Measurements from ENCODE around the gene TEC. TPM values are rescaled to one million over a fixed set of nuclear protein-coding genes. Genes with fewer than 3 reads are reported as not detected.

Gene TEC
- total and polyA plus RNA-seq, 2 experiments from 2014 or later = 3.2 to 4.0 TPM

DNA sequence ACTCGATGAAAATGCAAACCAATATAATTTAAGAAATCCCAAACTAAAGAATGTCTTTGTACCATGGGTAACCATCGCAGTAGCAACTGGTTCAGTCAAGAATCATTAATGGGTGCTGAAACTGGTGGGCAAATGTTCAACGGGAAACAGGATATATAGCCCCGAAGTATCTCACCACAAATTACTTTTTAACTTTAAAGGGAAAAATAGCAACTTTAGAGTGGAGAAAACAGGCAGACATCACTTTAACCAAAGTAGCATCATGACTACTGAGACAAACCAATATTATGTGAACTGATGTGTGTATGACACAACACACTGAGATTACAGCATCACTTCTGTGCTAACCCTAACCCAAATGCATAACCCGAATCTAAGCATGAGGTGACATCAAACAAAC is 37.9 kb upstream of the TEC start:
- Histone ChIP-seq H3K4me3 (no peak overlapping the region), H3K27me3 (no peaks in the 10 kb centered on the region), H3K9me3 (ENCODE audit: low read depth) (no peaks in the 10 kb centered on the region), H3K36me3 (no peaks in the 10 kb centered on the region), H3K27ac (no peak overlapping the region), H3K4me1 (ENCODE audit: low read depth) (no peaks in the 10 kb centered on the region)
- TF ChIP-seq, protein P1, sequence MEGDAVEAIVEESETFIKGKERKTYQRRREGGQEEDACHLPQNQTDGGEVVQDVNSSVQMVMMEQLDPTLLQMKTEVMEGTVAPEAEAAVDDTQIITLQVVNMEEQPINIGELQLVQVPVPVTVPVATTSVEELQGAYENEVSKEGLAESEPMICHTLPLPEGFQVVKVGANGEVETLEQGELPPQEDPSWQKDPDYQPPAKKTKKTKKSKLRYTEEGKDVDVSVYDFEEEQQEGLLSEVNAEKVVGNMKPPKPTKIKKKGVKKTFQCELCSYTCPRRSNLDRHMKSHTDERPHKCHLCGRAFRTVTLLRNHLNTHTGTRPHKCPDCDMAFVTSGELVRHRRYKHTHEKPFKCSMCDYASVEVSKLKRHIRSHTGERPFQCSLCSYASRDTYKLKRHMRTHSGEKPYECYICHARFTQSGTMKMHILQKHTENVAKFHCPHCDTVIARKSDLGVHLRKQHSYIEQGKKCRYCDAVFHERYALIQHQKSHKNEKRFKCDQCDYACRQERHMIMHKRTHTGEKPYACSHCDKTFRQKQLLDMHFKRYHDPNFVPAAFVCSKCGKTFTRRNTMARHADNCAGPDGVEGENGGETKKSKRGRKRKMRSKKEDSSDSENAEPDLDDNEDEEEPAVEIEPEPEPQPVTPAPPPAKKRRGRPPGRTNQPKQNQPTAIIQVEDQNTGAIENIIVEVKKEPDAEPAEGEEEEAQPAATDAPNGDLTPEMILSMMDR (IDR thresholded peaks at IDR 0.05; ENCODE audit: low read depth, low read length) = no peak
- DNase-seq (ENCODE audit: low read depth in 1 of 2, low spot score in 1 of 2) = no peak

DNA sequence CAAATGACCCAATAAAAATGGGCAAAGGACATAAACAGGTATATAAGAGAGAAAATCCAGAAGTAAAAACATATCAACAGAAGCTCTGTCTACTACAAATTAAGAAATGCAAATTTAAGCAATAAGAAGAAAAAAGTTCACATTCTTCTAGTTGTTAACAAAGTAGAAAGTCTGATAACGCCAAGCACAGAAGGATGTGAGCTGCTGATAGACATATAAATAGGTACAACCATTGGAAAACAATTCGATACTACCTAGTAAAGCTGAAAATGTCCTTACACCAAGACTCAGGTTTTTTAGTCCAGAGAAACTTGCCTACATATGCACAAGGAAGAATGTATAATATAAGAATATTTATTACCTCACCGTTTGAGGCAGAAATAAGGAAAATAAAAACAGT is 35.9 kb upstream of the TEC start:
- Histone ChIP-seq H3K36me3 (no peaks in the 10 kb centered on the region), H3K27me3 (no peaks in the 10 kb centered on the region), H3K4me3 (no peak overlapping the region), H3K4me1 (ENCODE audit: low read depth) (no peaks in the 10 kb centered on the region), H3K27ac (no peak overlapping the region), H3K9me3 (ENCODE audit: low read depth) (no peaks in the 10 kb centered on the region)
- DNase-seq (ENCODE audit: low read depth in 1 of 2, low spot score in 1 of 2) = no peak
- TF ChIP-seq, protein P1 (IDR thresholded peaks at IDR 0.05; ENCODE audit: low read depth, low read length) = no peak

DNA sequence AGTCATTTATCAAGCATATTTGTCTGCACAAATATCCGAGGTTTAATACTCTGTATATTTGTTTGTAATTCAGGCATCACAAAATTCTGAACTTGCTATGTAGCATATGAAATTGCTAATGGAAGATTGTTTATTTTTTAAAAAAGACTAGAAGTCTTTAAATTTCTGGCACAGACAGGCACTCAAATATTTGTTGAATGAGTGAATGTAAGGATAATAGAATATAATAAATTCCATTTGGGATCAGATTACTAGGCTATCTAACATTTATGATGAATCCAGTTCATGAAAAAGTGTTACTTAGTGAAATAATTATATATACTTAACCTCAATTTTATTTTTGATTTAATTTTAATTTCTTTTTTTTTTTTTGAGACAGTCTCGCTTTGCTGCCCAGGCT is 30.4 kb upstream of the TEC start:
- H3K27me3 ChIP-seq = no peaks in the 10 kb centered on the region
- TF ChIP-seq, protein P1 (IDR thresholded peaks at IDR 0.05; ENCODE audit: low read depth, low read length) = no peak
- DNase-seq (ENCODE audit: low read depth in 1 of 2, low spot score in 1 of 2) = no peak
- no peaks in the 10 kb centered on the region for H3K4me1 ChIP-seq (ENCODE audit: low read depth)
- no peak overlapping the region for H3K27ac ChIP-seq
- H3K4me3 ChIP-seq = no peak overlapping the region
- H3K9me3 ChIP-seq (ENCODE audit: low read depth) = no peaks in the 10 kb centered on the region
- no peaks in the 10 kb centered on the region for H3K36me3 ChIP-seq

DNA sequence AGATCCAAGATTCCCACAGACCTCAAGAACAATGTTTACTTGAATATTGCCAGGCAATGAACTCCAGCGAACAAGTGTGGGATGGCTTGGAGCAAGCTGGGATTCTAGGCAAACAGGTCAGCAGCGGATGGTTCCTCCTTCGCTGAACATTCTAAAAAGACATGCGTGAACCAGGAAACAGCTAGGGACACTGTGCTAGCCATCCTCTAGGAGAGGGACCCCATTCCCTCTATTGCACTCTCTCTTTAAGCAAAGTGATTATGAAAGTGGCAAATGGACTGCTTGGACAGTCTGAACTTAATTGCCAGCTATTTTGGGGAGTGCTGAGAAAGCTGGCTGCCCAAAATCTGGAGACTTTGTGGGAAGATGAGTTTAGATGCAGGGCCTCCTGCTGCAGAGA is 29.9 kb upstream of the TEC start:
- no peaks in the 10 kb centered on the region for H3K36me3 ChIP-seq
- no peaks in the 10 kb centered on the region for H3K27me3 ChIP-seq
- no peaks in the 10 kb centered on the region for H3K9me3 ChIP-seq (ENCODE audit: low read depth)
- no peaks in the 10 kb centered on the region for H3K4me1 ChIP-seq (ENCODE audit: low read depth)
- H3K27ac ChIP-seq = no peak overlapping the region
- DNase-seq (ENCODE audit: low read depth in 1 of 2, low spot score in 1 of 2) = no peak
- H3K4me3 ChIP-seq = no peak overlapping the region
- TF ChIP-seq, protein P1 (IDR thresholded peaks at IDR 0.05; ENCODE audit: low read depth, low read length) = no peak

DNA sequence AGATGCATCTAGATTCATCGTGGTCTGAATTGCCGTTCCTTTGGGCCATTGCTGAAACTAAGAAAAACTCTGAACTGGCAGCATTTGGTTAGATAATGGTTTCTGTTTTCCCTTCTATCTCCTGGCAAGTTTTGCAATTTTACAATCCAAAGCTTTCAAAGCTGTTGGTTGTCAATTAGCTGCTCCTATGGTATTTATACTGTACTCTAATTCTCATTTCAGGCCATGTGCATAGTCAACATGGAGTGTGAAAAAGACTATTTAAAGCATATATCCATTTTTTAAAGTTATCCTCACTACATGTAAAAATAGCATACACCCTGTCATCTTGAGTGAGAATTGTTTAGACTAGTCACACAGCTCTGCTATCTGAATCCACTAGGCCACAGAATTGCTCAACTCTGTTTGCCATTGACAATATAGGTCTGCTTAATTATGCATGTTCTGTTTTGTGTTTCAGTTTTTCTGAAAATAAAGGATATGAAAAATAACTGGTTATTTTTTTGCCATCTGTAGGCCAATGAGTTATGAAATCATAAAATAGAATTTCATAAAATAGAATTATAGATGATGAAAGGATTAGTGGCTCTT is 27.7 kb upstream of the TEC start:
- Histone ChIP-seq H3K36me3 (no peaks in the 10 kb centered on the region), H3K27me3 (no peaks in the 10 kb centered on the region), H3K27ac (no peak overlapping the region), H3K4me3 (no peak overlapping the region), H3K4me1 (ENCODE audit: low read depth) (no peaks in the 10 kb centered on the region), H3K9me3 (ENCODE audit: low read depth) (no peaks in the 10 kb centered on the region)
- peak in 1 of 2 donors; percentile 30 for DNase-seq (ENCODE audit: low read depth in 1 of 2, low spot score in 1 of 2)
- TF ChIP-seq, protein P1 (IDR thresholded peaks at IDR 0.05; ENCODE audit: low read depth, low read length) = no peak
